WTC11 (cell line): Measurements from ENCODE around the gene FOXP4. TPM values are rescaled to one million over a fixed set of nuclear protein-coding genes. Genes with fewer than 3 reads are reported as not detected.

Source experiments
- ATAC-seq: fragments of 200-7000 bp; cut with Tn5 transposase; 2 replicates; pipeline ENCODE4 v1.10.0; 2021; ENCODE audit warnings: mild to moderate bottlenecking, moderate library complexity
- CTCF ChIA-PET: fragments of 300-600 bp; sonication (Branson Sonifier 250); formaldehyde crosslinking; loops from one replicate; lab custom pipeline; 2021; ENCODE audit warnings: antibody characterized with exemption; lab: Charles Lee
- POLR2A ChIA-PET: fragments of 350-600 bp; sonication (Branson Sonifier 250); formaldehyde crosslinking; loops from one replicate; lab custom pipeline; 2021; ENCODE audit warnings: antibody characterized with exemption; lab: Charles Lee
- DNase-seq: peaks from one replicate; pipeline ENCODE4 v3.0.0; 2021; ENCODE audit warnings: low spot score
- H3K27ac Mint-ChIP-seq: 2 replicates; pipeline ENCODE4 v1.8.0; 2021; ENCODE audit warnings: mixed read lengths
- H3K27me3 Mint-ChIP-seq: 2 replicates; pipeline ENCODE4 v1.8.0; 2021; ENCODE audit warnings: low read depth, mild to moderate bottlenecking, moderate library complexity, mixed read lengths
- H3K36me3 Mint-ChIP-seq: 2 replicates; pipeline ENCODE4 v1.8.0; 2021; ENCODE audit warnings: mixed read lengths
- H3K4me1 Mint-ChIP-seq: 2 replicates; pipeline ENCODE4 v1.8.0; 2022; ENCODE audit warnings: mixed read lengths
- H3K4me3 Mint-ChIP-seq: 2 replicates; pipeline ENCODE4 v1.8.0; 2021; ENCODE audit warnings: mild to moderate bottlenecking, moderate library complexity, mixed read lengths
- H3K9me3 Mint-ChIP-seq: 2 replicates; pipeline ENCODE4 v1.8.0; 2021; ENCODE audit warnings: mixed read lengths
- CREM ChIP-seq: sonication (generic); formaldehyde crosslinking; IDR thresholded peaks from 2 replicates; pipeline ENCODE4 v1.8.1; 2022; ENCODE audit warnings: mild to moderate bottlenecking, missing genetic modification reagents, moderate library complexity
- GABPB1 ChIP-seq: sonication (generic); formaldehyde crosslinking; IDR thresholded peaks from 2 replicates; pipeline ENCODE4 v1.8.1; 2023; ENCODE audit warnings: mild to moderate bottlenecking, missing genetic modification reagents
- GRHL2 ChIP-seq: fragments of 250-450 bp; sonication (Bioruptor Pico); IDR thresholded peaks from 2 replicates; pipeline ENCODE4 v1.8.0; 2022; ENCODE audit warnings: mild to moderate bottlenecking, moderate library complexity; ENCODE audit not compliant: insufficient replicate concordance, severe bottlenecking
- HMGA2 ChIP-seq: fragments of 250-450 bp; sonication (Bioruptor Pico); IDR thresholded peaks from 2 replicates; pipeline ENCODE4 v1.4.0; 2021; ENCODE audit warnings: mild to moderate bottlenecking, moderate library complexity
- KAT7 ChIP-seq: sonication (generic); formaldehyde crosslinking; IDR thresholded peaks from 2 replicates; pipeline ENCODE4 v1.8.1; 2023; ENCODE audit warnings: missing genetic modification reagents, mild to moderate bottlenecking, borderline replicate concordance
- NFE2L1 ChIP-seq: sonication (generic); formaldehyde crosslinking; IDR thresholded peaks from 2 replicates; pipeline ENCODE4 v1.8.1; 2023; ENCODE audit warnings: missing genetic modification reagents
- NR1H2 ChIP-seq: sonication (generic); formaldehyde crosslinking; IDR thresholded peaks from 2 replicates; pipeline ENCODE4 v1.9.0; 2021; ENCODE audit warnings: mild to moderate bottlenecking, moderate library complexity, missing genetic modification reagents
- SOX15 ChIP-seq: fragments of 250-450 bp; sonication (Bioruptor Pico); IDR thresholded peaks from 2 replicates; pipeline ENCODE4 v1.9.0; 2021; ENCODE audit warnings: mild to moderate bottlenecking
- SP1 ChIP-seq: sonication (generic); formaldehyde crosslinking; conservative IDR thresholded peaks from 2 replicates; pipeline ENCODE4 v1.8.1; 2022; ENCODE audit warnings: missing genetic modification reagents
- TP53 ChIP-seq: sonication (generic); formaldehyde crosslinking; IDR thresholded peaks from 2 replicates; pipeline ENCODE4 v1.8.1; 2023; ENCODE audit warnings: mild to moderate bottlenecking, missing genetic modification reagents
- ZBTB21 ChIP-seq: sonication (generic); formaldehyde crosslinking; IDR thresholded peaks from 2 replicates; pipeline ENCODE4 v1.8.1; 2023; ENCODE audit warnings: mild to moderate bottlenecking, missing genetic modification reagents, borderline replicate concordance
- ZNF263 ChIP-seq: sonication (generic); formaldehyde crosslinking; IDR thresholded peaks from 2 replicates; pipeline ENCODE4 v1.8.1; 2022; ENCODE audit warnings: low read depth, mild to moderate bottlenecking, moderate library complexity, missing genetic modification reagents
- ZNF317 ChIP-seq: sonication (generic); formaldehyde crosslinking; IDR thresholded peaks from 2 replicates; pipeline ENCODE4 v1.8.1; 2023; ENCODE audit warnings: low read depth, mild to moderate bottlenecking, moderate library complexity, missing genetic modification reagents, borderline replicate concordance
- ZNF423 ChIP-seq: fragments of 250-450 bp; sonication (Bioruptor Pico); IDR thresholded peaks from 2 replicates; pipeline ENCODE4 v2.1.2; 2022; ENCODE audit warnings: mild to moderate bottlenecking, moderate library complexity
- total RNA-seq: library from RNA; stranded (reverse); gene quantifications from 3 replicates; pipeline ENCODE4 v1.2.3, GENCODE V29; 2021
- TF ChIP-seq, protein P1 (sequence below): sonication (generic); formaldehyde crosslinking; IDR thresholded peaks from 2 replicates; pipeline ENCODE4 v1.8.1; 2023; ENCODE audit warnings: mild to moderate bottlenecking, missing genetic modification reagents
- TF ChIP-seq, protein P2 (sequence below): sonication (generic); formaldehyde crosslinking; IDR thresholded peaks from 2 replicates; pipeline ENCODE4 v1.8.0; 2022; ENCODE audit warnings: mild to moderate bottlenecking, missing genetic modification reagents
- TF ChIP-seq, protein P3 (sequence below): fragments of 250-450 bp; sonication (Bioruptor Pico); IDR thresholded peaks from 2 replicates; pipeline ENCODE4 v1.9.0; 2021; ENCODE audit warnings: mild to moderate bottlenecking
- TF ChIP-seq, protein P4 (sequence below): sonication (generic); formaldehyde crosslinking; IDR thresholded peaks from 2 replicates; pipeline ENCODE4 v1.8.1; 2023; ENCODE audit warnings: mild to moderate bottlenecking, missing genetic modification reagents, moderate library complexity
- TF ChIP-seq, protein P5 (sequence below): sonication (generic); formaldehyde crosslinking; IDR thresholded peaks from 2 replicates; pipeline ENCODE4 v1.8.1; 2023; ENCODE audit warnings: mild to moderate bottlenecking, missing genetic modification reagents, moderate library complexity
- TF ChIP-seq, protein P6 (sequence below): sonication (generic); formaldehyde crosslinking; IDR thresholded peaks from 2 replicates; pipeline ENCODE4 v1.8.0; 2022; ENCODE audit warnings: mild to moderate bottlenecking, missing genetic modification reagents
- TF ChIP-seq, protein P7 (sequence below): sonication (generic); formaldehyde crosslinking; IDR thresholded peaks from 2 replicates; pipeline ENCODE4 v1.8.1; 2022; ENCODE audit warnings: mild to moderate bottlenecking, moderate library complexity, missing genetic modification reagents

The FOXP4 gene
- total RNA-seq, 1 experiment from 2014 or later = 36.6 TPM

DNA sequence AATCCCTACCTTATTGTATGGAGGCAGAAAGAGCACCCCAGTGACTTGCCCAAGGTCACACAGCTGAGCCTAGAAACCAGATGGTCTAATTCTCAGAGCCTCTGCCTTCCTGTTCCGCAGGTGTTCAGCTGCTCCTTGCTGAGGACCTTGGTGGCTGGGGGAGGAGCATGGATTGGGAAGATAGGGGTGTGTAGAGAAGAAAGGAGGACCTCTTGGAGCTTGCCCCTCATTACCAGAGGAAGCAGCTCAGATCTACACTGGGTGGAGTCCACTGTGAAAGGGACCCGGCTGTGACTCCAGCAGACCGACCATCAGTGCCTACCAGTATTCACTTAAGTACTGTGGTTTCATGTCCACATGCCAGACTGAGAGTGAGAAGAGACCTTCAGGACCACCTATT, 15.2 kb downstream of the FOXP4 start:
- Mint-ChIP-seq H3K36me3 (peaks cover 9% of the 10 kb centered on the region), H3K27ac (peak overlapping the region; percentile 84)
- ATAC-seq = no peak; the same call in 1 of the 2 replicates
- TF ChIP-seq, protein P1, sequence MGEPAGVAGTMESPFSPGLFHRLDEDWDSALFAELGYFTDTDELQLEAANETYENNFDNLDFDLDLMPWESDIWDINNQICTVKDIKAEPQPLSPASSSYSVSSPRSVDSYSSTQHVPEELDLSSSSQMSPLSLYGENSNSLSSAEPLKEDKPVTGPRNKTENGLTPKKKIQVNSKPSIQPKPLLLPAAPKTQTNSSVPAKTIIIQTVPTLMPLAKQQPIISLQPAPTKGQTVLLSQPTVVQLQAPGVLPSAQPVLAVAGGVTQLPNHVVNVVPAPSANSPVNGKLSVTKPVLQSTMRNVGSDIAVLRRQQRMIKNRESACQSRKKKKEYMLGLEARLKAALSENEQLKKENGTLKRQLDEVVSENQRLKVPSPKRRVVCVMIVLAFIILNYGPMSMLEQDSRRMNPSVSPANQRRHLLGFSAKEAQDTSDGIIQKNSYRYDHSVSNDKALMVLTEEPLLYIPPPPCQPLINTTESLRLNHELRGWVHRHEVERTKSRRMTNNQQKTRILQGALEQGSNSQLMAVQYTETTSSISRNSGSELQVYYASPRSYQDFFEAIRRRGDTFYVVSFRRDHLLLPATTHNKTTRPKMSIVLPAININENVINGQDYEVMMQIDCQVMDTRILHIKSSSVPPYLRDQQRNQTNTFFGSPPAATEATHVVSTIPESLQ = no peak
- TF ChIP-seq, protein P2, sequence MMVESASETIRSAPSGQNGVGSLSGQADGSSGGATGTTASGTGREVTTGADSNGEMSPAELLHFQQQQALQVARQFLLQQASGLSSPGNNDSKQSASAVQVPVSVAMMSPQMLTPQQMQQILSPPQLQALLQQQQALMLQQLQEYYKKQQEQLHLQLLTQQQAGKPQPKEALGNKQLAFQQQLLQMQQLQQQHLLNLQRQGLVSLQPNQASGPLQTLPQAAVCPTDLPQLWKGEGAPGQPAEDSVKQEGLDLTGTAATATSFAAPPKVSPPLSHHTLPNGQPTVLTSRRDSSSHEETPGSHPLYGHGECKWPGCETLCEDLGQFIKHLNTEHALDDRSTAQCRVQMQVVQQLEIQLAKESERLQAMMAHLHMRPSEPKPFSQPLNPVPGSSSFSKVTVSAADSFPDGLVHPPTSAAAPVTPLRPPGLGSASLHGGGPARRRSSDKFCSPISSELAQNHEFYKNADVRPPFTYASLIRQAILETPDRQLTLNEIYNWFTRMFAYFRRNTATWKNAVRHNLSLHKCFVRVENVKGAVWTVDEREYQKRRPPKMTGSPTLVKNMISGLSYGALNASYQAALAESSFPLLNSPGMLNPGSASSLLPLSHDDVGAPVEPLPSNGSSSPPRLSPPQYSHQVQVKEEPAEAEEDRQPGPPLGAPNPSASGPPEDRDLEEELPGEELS (CRISPR knock-in tag) = no peak
- TF ChIP-seq GRHL2 (CRISPR knock-in tag) (no peak), ZNF423 (CRISPR knock-in tag) (no peak), SOX15 (no peak), SP1 (CRISPR knock-in tag) (no peak), HMGA2 (no peak)
- TF ChIP-seq, protein P3, sequence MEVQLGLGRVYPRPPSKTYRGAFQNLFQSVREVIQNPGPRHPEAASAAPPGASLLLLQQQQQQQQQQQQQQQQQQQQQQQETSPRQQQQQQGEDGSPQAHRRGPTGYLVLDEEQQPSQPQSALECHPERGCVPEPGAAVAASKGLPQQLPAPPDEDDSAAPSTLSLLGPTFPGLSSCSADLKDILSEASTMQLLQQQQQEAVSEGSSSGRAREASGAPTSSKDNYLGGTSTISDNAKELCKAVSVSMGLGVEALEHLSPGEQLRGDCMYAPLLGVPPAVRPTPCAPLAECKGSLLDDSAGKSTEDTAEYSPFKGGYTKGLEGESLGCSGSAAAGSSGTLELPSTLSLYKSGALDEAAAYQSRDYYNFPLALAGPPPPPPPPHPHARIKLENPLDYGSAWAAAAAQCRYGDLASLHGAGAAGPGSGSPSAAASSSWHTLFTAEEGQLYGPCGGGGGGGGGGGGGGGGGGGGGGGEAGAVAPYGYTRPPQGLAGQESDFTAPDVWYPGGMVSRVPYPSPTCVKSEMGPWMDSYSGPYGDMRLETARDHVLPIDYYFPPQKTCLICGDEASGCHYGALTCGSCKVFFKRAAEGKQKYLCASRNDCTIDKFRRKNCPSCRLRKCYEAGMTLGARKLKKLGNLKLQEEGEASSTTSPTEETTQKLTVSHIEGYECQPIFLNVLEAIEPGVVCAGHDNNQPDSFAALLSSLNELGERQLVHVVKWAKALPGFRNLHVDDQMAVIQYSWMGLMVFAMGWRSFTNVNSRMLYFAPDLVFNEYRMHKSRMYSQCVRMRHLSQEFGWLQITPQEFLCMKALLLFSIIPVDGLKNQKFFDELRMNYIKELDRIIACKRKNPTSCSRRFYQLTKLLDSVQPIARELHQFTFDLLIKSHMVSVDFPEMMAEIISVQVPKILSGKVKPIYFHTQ = no peak
- TF ChIP-seq, protein P4, sequence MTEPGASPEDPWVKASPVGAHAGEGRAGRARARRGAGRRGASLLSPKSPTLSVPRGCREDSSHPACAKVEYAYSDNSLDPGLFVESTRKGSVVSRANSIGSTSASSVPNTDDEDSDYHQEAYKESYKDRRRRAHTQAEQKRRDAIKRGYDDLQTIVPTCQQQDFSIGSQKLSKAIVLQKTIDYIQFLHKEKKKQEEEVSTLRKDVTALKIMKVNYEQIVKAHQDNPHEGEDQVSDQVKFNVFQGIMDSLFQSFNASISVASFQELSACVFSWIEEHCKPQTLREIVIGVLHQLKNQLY (CRISPR knock-in tag) = no peak
- TF ChIP-seq, all 79 proteins: peak for 0
- Mint-ChIP-seq H3K27me3 (peaks cover 35% of the 10 kb centered on the region), H3K4me1 (peaks cover 68% of the 10 kb centered on the region), H3K9me3 (no peaks in the 10 kb centered on the region), H3K4me3 (peak overlapping the region; percentile 79)
- ChIA-PET CTCF (interaction anchor here (1.0 to 4.6 kb wide), 7 partner anchors 10 to 194 kb away, joined by 3 to 22 read pairs (median 7); no protein-coding TSS in a partner anchor), POLR2A (interaction anchor here (0.9 to 1.9 kb wide), 2 partner anchors 9 to 17 kb away, joined by 3 to 4 read pairs; no protein-coding TSS in a partner anchor)
- DNase-seq = no peak

DNA sequence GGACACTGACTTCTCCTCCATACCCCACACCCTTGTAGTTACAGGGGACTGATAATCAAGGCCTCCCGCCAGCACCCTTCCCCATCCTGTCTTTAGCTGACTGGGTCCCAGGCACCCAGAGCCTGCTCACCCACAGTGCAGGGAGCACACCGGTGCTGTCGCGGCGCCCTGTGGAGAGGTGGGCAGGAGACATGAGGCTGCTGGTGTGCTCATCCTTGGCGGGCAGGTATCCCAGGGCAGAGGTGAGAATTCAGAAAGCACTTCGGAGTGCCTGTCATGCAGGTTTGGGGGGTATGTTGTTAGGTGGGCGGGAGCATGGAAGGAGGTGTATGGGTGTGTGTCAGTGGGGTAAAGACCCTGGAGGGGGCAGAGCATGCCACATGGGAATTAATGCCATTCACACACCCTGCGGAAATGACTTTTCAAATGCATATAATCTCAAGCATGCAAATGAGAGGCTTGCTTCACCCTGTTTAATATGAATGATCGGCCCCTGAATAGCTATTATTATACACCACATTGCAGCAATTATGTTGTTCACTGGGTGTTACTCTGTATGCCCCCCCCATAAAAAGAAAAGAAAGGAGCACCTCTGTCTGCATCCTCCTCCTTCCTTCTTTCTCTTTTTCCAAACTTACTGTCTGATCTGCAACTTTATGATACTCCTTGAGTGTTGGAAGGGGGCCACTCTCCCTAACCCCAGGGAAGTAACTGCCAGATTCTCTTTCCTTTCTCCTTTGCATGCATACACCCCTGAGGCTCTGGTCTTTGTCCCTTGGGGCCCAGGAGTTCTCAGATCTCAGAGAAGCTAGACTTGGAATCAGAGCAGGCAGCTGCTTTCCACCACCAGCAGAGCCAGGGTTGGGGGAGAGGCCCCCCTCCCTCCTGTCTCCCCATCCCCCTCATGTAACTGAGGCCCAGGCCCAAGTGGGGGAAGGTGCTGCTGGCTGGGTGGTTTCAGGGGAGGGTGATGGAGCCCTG, 16.0 kb downstream of the FOXP4 start:
- no peaks in the 10 kb centered on the region for H3K9me3 Mint-ChIP-seq
- DNase-seq (no peak), ATAC-seq (peak; percentile 42)
- H3K27ac Mint-ChIP-seq = peak overlapping the region; percentile 84
- peaks cover 15% of the 10 kb centered on the region for H3K36me3 Mint-ChIP-seq
- peaks cover 27% of the 10 kb centered on the region for H3K27me3 Mint-ChIP-seq
- peak overlapping the region; percentile 79 for H3K4me3 Mint-ChIP-seq
- POLR2A ChIA-PET = interaction anchor here (1.9 kb wide), 1 partner anchor 10 kb away, joined by 4 read pairs; no protein-coding TSS in a partner anchor
- peaks cover 61% of the 10 kb centered on the region for H3K4me1 Mint-ChIP-seq
- CTCF ChIA-PET = interaction anchor here (0.8 to 4.6 kb wide), 10 partner anchors 10 to 194 kb away, joined by 3 to 22 read pairs (median 6); no protein-coding TSS in a partner anchor
- TF ChIP-seq NFE2L1 (peak; percentile 74), CREM (CRISPR knock-in tag) (0 out of 2 replicates have a peak, but pooled peaks have one; percentile 13), NR1H2 (CRISPR knock-in tag) (no peak), ZNF263 (peak; percentile 29; the same call in 1 of the 2 replicates), SP1 (CRISPR knock-in tag) (peak; percentile 58; the same call in 1 of the 2 replicates), ZNF317 (CRISPR knock-in tag) (no peak), KAT7 (CRISPR knock-in tag) (no peak), ZBTB21 (CRISPR knock-in tag) (no peak), TP53 (CRISPR knock-in tag) (0 out of 2 replicates have a peak, but pooled peaks have one; percentile 38), GABPB1 (CRISPR knock-in tag) (no peak)
- TF ChIP-seq, protein P5, sequence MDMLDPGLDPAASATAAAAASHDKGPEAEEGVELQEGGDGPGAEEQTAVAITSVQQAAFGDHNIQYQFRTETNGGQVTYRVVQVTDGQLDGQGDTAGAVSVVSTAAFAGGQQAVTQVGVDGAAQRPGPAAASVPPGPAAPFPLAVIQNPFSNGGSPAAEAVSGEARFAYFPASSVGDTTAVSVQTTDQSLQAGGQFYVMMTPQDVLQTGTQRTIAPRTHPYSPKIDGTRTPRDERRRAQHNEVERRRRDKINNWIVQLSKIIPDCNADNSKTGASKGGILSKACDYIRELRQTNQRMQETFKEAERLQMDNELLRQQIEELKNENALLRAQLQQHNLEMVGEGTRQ = no peak
- TF ChIP-seq, protein P6, sequence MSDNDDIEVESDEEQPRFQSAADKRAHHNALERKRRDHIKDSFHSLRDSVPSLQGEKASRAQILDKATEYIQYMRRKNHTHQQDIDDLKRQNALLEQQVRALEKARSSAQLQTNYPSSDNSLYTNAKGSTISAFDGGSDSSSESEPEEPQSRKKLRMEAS (CRISPR knock-in tag) = peak; percentile 47; the same call in 1 of the 2 replicates
- TF ChIP-seq, protein P7, sequence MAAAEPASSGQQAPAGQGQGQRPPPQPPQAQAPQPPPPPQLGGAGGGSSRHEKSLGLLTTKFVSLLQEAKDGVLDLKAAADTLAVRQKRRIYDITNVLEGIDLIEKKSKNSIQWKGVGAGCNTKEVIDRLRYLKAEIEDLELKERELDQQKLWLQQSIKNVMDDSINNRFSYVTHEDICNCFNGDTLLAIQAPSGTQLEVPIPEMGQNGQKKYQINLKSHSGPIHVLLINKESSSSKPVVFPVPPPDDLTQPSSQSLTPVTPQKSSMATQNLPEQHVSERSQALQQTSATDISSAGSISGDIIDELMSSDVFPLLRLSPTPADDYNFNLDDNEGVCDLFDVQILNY (CRISPR knock-in tag) = no peak
